A549 treated with CpdA at 1 μM for 4 hours (cell line): ENCODE measurements around the gene DNAH7. TPM values are rescaled to one million over a fixed set of nuclear protein-coding genes. Genes with fewer than 3 reads are reported as not detected.

Experiments
- total RNA-seq: library from RNA; stranded (reverse); fragments of 200-300 nt; extraction: Qiagen RNA extraction; gene quantifications from 5 replicates; pipeline ENCODE4 v1.2.3, GENCODE V29; 2022; ENCODE audit warnings: low read depth

DNAH7 gene
- total RNA-seq = 0.76 to 1.5 TPM (median 0.81 TPM) in 5 replicates

DNA sequence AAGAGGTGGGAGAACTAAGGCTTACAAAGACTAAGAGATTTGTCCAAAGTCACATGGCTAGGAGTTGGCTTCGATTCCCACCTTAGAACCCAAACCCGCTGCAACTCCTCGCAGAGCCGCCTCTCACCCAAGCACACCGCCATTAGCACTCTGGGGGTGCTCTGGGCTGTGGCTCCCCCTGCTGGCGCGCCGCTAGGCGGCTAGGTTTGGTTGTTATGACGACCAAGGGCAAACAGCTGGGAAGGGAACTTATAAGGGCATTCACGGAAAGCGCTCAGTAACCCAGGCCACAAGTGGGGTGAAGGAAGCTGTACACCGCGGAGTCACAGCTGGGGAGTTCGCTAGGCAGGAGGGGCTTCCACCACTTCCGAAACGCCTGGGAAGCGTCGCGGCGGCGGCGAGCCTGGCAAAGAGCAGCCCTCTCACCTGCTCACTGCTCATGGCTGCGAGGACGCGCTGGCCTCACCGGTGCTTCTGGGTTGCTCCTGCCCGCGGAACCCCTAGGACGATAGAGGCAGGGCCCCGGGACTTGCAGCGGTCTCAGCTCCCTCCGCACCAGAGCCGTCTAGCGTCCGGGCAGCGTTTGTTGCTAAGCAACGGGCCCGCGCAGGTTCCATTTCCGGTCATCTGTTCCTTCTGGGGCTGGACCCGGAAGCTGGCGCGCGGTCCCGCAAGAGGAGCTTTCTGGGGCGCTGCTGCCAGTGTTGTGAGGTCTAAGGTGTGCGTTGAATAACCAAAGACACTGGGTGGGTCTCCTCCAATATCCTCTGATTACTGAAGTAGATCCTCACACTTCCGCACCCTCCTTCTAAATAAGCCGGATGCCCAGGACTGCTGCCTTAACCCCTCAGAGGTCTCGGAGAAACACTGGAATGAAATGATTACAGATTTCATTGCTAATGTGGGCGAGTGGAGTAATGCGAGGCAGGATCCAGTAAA, at the start of gene DNAH7:
Gene DNAH7, minus strand, starts transcription at position 567 of the 939 bp plus-strand sequence. Its CDS starts 126 bp downstream, at position 441.

Other genes starting within 250 kb of the DNAH7 start
- gene STK17B, start 102.7 kb upstream of the DNAH7 start, total RNA-seq = 3.7 to 5.8 TPM (median 4.3 TPM) in 5 replicates